ENCODE results near the gene SORBS2.

Gene SORBS2

GRCh38 chr4:185772391-185773093 is 39.5 kb downstream of the SORBS2 start:
- DNase-seq = no peak

GRCh38 chr4:185771711-185772390 is 40.1 kb downstream of the SORBS2 start:
- DNase-seq = no peak

DNA sequence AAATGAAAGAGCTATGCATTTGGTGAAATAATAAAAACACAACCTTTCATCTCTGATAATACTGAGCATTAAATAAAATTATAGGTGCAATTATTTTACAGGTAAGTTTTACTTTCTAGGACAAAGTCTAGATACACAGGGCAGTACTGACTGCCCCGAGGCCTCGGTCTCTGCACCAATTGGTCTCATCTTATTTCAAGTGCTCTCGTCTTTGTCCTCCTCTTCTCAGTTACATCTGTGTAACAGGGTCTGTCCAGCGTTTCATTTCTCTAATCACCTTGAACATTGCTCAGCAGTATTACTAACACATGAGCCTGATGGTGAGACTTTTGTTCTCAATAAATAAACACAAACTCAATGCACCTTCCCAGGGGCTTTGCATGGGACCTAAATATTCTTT is 44.5 kb downstream of the SORBS2 start:
- DNase-seq = no peak

DNA sequence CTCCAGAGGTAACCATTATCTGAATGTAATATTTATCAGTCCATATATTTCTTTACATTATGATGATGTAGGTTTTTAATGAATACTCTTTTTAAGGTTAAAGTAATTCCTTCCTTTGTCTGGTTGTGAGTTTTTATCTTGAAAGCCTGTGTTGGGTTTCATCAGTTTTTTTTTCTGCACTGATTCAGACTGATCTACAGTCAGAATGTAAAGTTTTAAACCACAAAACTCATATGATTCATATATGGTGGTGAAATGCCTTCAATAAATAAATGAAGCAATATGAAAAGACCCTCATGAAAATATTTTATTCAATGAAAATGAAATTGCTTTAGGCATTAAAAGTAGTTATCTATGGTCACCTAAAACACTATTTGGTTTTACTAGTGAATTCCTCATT is 47.1 kb downstream of the SORBS2 start:
- no peak for DNase-seq

- no peak for DNase-seq
Observed at GRCh38 chr4:185761352-185762235, 50.4 kb downstream of the SORBS2 start.

- DNase-seq = no peak
Observed at GRCh38 chr4:185758807-185759206, 53.2 kb downstream of the SORBS2 start.

GRCh38 chr4:185755451-185755850 is 56.5 kb downstream of the SORBS2 start:
- no peak for DNase-seq

DNA sequence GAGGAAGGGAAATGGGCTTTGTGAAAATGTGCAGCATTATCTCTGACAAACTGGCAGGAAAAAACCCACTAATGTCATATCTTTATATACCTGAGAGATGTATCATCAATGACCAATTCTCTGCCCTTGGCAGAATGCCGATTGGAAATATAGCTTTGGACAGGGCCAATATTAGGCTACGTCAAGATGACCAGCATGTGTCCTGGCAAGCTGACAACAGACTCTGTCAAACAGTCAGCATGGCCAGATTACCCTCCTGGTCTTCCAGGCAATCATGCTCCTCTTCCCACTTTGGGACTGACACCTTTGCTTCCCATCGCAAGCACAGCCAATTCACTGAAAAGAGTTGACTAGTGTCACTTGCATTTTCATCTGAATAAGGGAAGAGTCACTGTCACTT is 57.0 kb downstream of the SORBS2 start:
- DNase-seq = no peak

DNA sequence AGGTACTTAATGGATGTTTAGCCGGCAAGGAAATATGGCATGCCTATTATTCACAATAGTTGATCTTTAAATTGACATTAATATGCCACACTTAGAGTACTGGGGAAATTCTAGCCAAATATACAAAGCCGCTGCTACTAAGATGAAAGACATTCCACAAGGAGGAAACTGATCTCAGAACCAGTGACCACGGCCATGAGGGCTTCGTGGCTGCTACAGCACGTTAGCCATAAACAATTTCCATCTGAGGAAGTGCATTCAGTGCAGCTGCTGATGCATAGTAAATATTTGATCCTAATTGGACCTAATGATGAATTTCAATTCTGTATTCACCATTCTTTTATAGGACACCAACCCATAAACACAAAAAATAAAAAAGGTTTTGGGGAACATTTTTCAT is 59.1 kb downstream of the SORBS2 start:
- no peak for DNase-seq

DNA sequence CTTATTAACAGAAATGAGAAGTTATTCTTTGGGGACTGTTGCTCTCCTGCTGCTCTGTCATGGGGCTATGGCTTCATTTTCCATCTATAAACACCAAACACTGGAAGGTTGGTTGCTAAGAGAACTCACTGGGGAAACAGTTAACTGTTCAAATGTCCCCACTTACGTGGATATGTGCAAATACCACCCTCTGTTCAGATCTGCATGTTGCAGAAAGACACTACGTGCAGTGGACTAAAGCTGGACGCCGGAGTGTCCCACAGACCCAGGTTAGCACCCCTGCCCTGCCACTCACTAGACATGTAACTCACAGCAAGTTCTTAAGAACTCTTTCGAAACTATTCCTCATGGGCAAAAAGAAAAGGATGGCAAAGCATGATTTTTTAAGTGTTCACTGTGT is 62.1 kb downstream of the SORBS2 start:
- no peak for DNase-seq

GRCh38 chr4:185748901-185749390 is 63.0 kb downstream of the SORBS2 start:
- no peak for DNase-seq

DNA sequence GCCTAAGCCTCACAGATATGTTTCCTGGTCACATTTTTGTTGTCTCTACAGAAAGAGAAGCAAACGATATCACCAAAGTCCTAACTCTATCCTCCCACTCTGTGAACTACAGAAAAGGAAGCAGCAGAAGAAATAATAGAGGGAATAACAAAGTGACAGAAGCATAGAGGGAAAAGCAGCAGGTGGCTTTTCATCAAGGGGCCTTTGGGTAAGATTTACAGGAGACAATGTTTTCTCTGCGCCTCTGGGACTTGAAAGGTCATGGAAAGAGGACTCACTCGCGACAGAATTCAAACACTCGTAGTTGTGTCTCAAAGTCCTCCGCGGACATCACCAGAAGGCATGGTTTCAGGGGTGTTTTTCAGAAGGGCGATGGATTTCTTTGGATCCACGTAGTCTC is 66.1 kb downstream of the SORBS2 start:
- DNase-seq = no peak

DNA sequence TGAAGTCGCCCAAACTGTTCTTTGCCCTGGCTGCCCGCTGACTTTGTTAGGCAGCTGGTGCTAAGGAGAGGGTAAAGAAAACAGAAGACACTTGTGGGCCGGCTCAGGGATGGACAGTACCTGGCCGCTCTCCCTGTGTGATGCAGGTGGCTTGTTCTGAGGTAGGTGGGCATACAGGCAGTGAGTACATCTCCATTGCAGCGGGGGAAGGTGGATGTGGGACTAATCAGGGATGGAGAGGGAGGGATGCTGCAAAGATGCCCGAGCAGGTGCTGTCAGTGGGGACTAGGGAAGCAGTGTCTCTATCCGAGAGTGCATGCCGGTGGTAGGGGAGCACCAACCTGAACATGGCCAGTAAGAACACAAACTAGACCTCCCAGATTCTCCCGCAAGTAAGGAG is 67.0 kb downstream of the SORBS2 start:
- DNase-seq = no peak

DNA sequence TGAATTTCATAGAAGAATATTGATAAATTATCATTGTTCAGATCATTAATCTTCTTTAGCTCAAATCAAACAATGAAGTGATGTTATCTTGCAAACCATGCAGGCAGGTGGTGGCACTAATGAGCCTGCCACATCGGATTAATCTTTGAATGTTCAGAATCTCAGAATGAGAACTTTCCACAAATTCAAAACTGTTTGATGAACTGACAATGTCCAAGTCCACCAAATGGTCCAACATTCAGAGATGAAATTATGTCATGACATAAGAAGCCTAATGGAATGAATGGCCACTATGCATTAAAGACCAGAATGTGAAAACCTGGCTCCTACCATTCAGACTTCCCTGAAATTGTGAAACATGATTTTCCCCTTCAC is 67.5 kb downstream of the SORBS2 start:
- DNase-seq = no peak

DNA sequence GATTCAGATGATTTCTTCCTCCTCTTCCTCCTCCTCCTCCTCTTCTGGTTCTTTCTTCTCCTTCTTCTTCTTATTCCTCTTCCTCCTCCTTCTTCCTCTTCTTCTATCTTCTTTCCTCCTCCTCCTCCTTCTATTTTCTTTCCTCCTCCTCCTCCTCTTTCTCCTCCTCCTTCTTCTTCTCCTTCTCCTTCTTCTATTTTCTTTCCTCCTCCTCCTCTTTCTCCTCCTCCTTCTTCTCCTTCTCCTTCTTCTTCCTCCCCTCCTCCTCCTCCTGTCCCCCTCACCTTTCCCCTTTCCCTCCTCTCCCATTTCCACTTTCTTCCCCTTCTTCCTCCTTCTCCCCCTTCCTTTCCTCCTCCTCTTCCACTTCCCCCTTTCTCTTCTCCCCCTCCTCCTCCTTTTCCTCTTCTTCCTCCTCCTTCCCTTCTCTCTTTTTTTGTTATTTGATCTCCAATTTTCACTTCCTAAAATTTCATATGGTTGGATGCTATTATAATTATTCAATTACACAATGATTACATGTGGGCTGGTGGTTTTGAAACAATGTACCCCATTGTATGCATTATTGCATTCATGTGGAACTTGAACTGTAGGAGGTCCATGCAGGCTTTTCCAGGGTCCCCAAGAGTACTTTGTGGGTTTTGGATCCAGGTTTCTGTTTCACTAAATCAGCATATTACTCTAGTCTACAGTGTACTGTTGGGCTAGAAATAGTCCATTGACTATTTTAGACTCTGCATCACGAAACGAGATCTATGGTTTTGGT is 68.1 kb downstream of the SORBS2 start:
- no peak for DNase-seq

DNA sequence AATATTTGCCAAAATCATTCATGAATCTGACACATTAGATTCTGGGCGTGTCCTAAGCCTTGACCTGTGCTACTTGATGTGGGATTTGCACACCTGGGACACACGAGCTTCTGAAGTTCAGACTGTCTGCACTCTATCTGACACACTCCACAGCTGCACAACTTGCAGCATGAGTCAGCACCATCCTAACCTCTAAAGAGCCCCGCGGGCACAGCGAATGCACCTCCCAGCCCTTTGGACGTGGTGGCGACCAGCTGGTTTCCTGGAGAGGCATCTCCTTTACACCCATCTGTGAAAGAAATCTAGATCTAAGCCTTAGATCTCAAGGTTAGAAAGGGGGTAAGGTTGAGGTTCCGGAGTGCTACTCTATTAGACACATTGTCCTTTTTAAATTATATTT is 69.2 kb downstream of the SORBS2 start:
- no peak for DNase-seq

DNA sequence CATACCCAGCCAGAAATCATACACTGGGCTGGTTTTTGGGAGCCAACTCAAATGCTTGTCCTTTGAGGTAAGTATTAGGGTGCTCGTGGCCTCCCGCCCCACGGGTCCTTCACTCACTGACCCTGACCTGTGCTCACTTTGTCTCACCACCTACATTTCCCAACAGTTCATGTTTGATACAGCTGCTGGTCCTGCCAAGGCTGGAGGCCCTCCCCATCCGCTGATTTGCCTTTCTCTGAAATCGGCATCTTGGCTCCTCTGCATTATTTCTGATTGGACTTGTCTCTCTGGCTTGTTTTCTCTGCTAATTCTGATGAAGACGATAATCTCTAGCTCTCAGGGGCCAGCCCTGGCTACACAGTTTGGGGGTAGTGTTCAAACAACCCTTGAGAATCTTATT is 70.2 kb downstream of the SORBS2 start:
- no peak for DNase-seq

DNA sequence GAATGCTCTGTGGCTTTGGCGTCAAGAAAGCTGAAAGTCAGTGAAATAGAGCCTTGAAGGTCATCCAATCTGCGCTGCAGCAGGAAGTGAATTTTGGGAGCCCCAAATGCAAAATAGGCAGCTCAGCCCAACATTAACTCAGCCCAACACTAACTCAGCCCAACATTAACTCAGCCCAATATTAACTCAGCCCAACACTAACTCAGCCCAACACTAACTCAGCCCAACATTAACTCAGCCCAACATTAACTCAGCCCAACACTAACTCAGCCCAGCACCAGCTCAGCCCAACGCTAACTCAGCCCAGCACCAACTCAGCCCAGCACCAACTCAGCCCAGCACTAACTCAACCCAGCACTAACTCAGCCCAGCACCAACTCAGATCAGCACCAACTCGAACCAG is 71.5 kb downstream of the SORBS2 start:
- DNase-seq = no peak

DNA sequence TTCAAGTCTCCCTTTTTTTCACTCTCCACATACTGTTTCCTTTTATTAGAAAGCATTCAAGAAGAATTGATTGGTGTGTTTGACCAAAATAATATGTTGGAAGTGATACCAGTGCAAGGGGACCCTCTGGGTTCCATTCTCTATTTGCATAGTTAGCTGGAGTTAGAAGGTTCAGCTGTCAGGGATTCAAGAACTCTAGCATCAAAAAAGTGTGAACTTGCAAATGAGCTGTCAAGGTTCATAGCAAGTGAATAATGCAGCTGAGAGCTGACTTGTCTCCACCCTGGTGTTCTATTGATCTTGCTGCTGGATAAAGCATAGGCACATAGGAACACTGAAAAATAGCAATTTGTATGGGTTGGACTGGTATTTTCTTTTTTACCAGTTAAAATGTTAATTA is 73.2 kb downstream of the SORBS2 start:
- DNase-seq = no peak

DNA sequence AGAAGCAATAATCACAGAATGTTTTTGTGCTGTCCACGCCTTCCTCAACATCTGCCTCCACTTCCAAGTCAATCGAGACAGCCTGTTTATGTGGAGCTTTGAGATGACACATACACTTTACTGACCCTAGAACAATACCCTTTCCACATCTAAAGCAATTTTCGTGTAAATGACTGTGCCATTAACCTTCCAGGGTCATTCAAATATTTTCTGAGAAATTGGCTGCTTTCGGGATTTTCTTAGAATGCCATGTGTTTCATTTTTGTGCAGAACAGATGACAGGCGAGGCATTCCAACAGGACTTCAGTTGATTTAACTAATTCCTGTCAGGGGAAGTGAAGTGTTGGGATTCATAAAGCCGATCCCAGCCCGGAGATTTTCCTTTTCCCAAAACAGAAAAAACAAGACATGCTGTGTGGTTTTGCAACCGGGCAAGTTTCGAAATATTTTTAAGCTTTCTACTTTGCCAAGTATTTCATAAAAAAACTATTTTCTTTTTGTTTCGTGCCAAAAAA is 73.9 kb downstream of the SORBS2 start:
- no peak for DNase-seq

GRCh38 chr4:185737489-185738037 is 74.4 kb downstream of the SORBS2 start:
- DNase-seq = no peak

DNA sequence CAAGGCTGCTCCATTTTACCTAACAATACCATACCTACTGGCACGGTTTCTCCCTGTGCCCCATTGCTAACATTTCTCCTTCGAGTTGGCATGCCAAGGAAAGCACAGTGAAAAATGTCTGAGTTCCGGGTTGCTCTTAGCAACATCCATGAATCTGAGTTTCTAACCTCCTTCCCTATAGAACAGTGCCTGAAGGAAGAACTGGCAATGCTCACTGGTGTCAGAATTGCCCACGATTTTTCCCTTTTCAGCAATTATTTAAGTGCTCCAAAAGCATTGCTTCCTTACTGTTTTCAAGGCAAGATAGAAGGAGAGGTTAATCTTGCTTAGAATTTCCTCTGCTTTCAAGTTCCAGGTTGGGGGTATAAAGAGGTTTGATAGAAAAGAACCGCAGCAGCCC is 75.1 kb downstream of the SORBS2 start:
- DNase-seq = no peak

All from NCI-H1092 (cell line).